GM12892 (cell line): ENCODE data around the gene INTS6.

Experiments
- POLR2A ChIP-seq: IDR thresholded peaks from 2 replicates; pipeline ENCODE4 v1.6.1; 2011; ENCODE audit warnings: low read depth, low read length, control low read depth
- POLR2AphosphoS5 ChIP-seq: IDR thresholded peaks from 2 replicates; pipeline ENCODE4 v1.6.1; 2011; ENCODE audit warnings: low read depth, low read length, control low read depth

DNA sequence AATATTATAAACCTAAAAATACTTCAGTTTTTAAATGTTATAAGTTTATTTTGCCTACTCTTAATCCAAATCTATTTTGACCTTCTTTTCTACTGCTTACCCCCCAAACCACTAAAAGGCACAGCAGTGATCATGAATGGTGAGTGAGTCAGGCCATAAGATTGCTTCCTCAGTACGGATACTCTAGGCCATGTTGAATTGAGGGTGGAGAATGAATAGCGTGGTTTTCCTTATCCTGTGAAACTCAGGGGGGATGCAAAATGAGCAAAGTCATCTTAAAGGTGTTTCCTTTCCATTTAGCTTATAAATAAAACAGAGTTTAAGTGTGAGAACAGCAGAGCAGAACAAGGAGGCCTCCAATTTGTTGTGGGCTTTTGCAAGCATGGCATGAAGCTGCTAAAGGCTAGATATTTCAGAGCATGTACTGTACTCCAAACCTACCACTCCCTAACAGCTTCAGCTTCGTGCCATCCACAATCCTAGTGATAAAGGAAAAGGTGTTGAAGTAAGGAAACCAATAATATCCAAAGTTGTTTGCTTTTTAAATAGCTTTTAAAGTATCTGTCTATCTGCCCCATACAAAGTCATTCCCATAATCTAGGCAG is 88.3 kb downstream of the INTS6 start:
- TF ChIP-seq POLR2A (no peak), POLR2AphosphoS5 (no peak)
